ENCODE results near the gene MORN1. TPM values are rescaled to one million over a fixed set of nuclear protein-coding genes. Genes with fewer than 3 reads are reported as not detected.

The MORN1 gene
- total RNA-seq, 1 donor from 2014 or later: 12.1 TPM

DNA sequence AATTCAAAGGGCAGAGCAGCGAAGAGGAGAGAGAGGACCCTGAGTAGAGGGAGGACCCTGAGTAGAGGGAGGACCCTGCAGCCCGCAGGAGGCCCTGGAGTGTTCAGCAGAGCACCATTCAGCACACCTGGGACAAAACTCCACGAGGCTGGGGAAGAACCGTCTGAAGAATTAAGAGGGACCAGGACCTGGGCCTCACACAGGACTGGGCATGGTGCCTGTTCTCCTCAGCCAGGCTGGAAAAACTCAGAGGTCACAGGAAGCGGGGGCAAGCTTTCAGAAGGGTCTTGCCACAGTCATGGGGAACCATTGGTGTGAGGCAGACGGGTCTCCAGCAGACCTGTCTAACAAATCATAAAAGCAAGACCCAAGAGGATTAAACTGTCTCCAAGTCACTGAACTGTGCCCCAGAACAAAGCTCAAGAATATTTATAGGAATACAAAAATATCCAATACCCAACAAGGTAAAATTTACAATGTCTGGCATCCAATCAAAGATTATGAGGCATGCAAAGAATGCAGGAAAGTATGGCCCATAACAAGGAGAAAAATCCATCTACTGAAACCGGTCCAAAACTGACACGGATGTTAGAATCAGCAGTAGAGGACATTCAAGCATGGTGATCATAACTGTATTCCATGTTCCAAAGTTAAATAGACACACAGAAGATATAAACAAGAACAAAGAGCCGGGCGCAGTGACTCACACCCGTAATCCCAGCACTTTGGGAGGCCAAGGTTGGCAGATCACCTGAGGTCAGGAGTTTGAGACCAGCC is 30.6 kb downstream of the MORN1 start:
- no peak for DNase-seq (ENCODE audit: low spot score)
- no peaks in the 10 kb centered on the region for H3K4me1 Mint-ChIP-seq (ENCODE audit: unreplicated experiment)
- peaks cover 4% of the 10 kb centered on the region for H3K36me3 Mint-ChIP-seq (ENCODE audit: low read depth, unreplicated experiment)
- H3K4me3 Mint-ChIP-seq (ENCODE audit: unreplicated experiment): no peak overlapping the region
- H3K27ac Mint-ChIP-seq (ENCODE audit: unreplicated experiment): no peak overlapping the region
- TF ChIP-seq, protein P1, sequence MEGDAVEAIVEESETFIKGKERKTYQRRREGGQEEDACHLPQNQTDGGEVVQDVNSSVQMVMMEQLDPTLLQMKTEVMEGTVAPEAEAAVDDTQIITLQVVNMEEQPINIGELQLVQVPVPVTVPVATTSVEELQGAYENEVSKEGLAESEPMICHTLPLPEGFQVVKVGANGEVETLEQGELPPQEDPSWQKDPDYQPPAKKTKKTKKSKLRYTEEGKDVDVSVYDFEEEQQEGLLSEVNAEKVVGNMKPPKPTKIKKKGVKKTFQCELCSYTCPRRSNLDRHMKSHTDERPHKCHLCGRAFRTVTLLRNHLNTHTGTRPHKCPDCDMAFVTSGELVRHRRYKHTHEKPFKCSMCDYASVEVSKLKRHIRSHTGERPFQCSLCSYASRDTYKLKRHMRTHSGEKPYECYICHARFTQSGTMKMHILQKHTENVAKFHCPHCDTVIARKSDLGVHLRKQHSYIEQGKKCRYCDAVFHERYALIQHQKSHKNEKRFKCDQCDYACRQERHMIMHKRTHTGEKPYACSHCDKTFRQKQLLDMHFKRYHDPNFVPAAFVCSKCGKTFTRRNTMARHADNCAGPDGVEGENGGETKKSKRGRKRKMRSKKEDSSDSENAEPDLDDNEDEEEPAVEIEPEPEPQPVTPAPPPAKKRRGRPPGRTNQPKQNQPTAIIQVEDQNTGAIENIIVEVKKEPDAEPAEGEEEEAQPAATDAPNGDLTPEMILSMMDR (IDR thresholded peaks at IDR 0.05; ENCODE audit: unreplicated experiment): no peak
- peaks cover 3% of the 10 kb centered on the region for H3K9me3 Mint-ChIP-seq (ENCODE audit: unreplicated experiment)
- no peaks in the 10 kb centered on the region for H3K27me3 Mint-ChIP-seq (ENCODE audit: unreplicated experiment)

DNA sequence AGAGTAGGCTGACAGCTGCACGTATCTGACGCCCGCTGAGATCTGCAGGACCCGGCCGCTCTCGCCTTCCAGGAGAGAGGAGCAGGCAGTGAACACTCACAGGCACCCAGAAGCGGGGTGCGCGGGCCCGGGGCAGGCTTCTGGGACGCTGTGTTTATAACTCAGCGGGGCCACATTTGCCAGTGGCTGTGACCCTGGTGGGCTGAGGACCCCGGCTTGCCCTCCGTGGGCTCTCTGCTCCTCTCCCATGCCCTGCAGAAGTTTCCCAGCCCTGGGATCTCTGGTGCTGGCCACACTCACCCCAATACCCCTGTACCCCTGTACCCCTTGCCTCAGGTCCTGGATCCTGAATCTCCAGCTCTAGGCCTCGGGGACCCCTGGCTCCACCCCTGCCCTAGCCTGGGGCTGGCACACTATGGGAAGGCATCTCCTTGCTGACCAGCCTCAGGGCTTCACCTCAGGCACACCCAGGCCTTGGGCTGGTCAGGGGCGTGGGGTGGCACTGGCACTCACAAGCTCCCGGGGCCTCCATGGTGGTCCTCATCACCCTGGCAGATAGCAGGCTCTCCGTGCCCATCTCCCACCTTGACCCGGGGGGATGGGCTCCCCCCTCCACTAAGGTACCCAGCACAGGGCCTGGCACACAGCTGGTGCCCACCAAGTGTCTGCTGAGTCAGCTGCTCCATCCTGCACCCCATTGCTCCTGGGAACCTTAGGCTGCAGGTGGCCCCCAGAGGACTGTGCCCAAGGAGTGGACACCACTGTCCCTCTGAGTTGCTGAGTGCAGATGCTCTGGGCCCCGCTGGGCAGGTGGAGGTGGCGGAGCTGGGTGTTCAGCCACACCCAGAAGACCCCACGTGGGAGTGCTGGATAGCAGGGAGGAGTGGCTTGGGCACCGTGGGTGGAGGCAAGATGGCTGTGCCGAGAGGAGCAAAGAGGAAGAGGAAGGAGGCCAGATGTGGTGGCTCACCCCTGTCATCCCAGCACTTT is 32.4 kb downstream of the MORN1 start:
- TF ChIP-seq, protein P1 (IDR thresholded peaks at IDR 0.05; ENCODE audit: unreplicated experiment): no peak
- DNase-seq (ENCODE audit: low spot score): no peak
- Mint-ChIP-seq H3K36me3 (ENCODE audit: low read depth, unreplicated experiment) (peaks cover 3% of the 10 kb centered on the region), H3K27ac (ENCODE audit: unreplicated experiment) (no peak overlapping the region), H3K4me3 (ENCODE audit: unreplicated experiment) (no peak overlapping the region), H3K27me3 (ENCODE audit: unreplicated experiment) (no peaks in the 10 kb centered on the region), H3K4me1 (ENCODE audit: unreplicated experiment) (no peaks in the 10 kb centered on the region), H3K9me3 (ENCODE audit: unreplicated experiment) (peaks cover 3% of the 10 kb centered on the region)

DNA sequence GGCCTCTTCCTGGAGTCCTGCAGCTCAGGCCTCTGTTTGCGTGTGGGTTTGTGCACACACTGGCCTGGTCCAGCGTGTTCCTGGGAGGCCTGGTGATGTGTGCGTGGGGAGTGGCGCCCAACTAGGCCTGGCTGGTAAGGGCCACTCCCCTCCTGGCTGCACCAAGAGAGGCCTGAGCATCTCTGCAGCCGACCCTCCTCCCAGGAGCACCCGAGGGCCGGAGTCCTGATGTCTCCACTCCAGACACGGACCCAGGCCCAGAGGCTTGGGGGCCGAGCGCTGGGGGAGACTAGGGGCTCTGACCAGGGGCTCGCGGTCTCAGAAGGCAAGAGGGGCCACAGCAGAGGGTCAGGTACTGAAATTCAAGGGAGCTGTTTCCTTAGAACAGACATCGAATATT is 33.3 kb downstream of the MORN1 start:
- DNase-seq (ENCODE audit: low spot score): no peak
- H3K9me3 Mint-ChIP-seq (ENCODE audit: unreplicated experiment): peaks cover 3% of the 10 kb centered on the region
- no peak overlapping the region for H3K4me3 Mint-ChIP-seq (ENCODE audit: unreplicated experiment)
- TF ChIP-seq, protein P1 (IDR thresholded peaks at IDR 0.05; ENCODE audit: unreplicated experiment): no peak
- no peaks in the 10 kb centered on the region for H3K27me3 Mint-ChIP-seq (ENCODE audit: unreplicated experiment)
- no peaks in the 10 kb centered on the region for H3K36me3 Mint-ChIP-seq (ENCODE audit: low read depth, unreplicated experiment)
- no peak overlapping the region for H3K27ac Mint-ChIP-seq (ENCODE audit: unreplicated experiment)
- no peaks in the 10 kb centered on the region for H3K4me1 Mint-ChIP-seq (ENCODE audit: unreplicated experiment)

DNA sequence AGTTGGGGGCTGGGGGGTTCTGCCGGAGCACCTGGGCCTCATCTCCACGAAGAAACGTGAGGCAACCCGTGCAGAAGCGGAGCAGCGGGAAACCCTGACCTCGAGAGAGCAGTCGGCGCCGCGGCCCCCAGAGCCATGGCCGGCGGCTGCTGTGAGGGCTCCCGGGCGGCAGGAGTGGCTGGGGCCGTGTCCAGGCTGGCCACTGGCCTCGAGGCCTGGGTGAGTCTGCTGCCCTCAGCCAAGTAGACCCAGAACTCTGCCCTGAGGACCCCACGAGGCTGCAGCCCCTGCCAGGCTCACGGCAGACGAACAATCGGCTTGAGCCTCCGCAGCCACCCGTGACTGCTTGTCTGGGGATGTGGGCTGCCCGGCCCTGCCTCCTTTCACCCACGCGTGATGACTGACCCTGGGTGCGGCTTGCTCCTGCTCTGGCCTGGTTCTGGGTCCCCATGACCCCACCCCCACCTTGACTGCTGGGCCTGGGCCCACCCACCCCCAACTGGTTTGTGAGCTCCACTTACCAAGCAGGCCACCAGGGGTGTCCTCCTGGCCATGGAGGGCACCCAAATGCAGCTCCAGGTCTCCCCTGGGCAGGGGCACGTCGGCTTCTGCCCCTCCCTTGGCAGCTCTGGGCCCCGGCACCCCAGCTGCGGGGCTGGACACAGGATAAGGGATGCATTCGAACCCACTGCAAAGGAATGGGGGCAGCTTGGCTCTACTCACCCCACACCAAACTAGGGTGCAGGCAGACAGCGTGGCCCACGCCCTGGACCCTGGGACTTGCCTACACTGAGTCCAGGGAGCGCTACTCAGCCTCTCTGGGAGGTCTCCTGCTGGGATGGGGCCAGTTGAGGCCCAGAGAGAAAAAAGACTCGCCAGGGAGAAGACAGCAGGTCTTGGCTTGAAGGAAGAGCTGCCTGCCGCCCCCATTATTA is 34.2 kb downstream of the MORN1 start:
- H3K36me3 Mint-ChIP-seq (ENCODE audit: low read depth, unreplicated experiment): no peaks in the 10 kb centered on the region
- H3K4me1 Mint-ChIP-seq (ENCODE audit: unreplicated experiment): no peaks in the 10 kb centered on the region
- peaks cover 2% of the 10 kb centered on the region for H3K27me3 Mint-ChIP-seq (ENCODE audit: unreplicated experiment)
- no peak overlapping the region for H3K4me3 Mint-ChIP-seq (ENCODE audit: unreplicated experiment)
- TF ChIP-seq, protein P1 (IDR thresholded peaks at IDR 0.05; ENCODE audit: unreplicated experiment): no peak
- H3K9me3 Mint-ChIP-seq (ENCODE audit: unreplicated experiment): peaks cover 2% of the 10 kb centered on the region
- no peak for DNase-seq (ENCODE audit: low spot score)
- H3K27ac Mint-ChIP-seq (ENCODE audit: unreplicated experiment): no peak overlapping the region

All from endothelial cell (in vitro differentiated cells).